ENCODE results near the gene TRPM2. TPM values are rescaled to one million over a fixed set of nuclear protein-coding genes. Genes with fewer than 3 reads are reported as not detected.

The TRPM2 gene
- total RNA-seq, 1 donor from 2014 or later: 0.09 TPM

DNA sequence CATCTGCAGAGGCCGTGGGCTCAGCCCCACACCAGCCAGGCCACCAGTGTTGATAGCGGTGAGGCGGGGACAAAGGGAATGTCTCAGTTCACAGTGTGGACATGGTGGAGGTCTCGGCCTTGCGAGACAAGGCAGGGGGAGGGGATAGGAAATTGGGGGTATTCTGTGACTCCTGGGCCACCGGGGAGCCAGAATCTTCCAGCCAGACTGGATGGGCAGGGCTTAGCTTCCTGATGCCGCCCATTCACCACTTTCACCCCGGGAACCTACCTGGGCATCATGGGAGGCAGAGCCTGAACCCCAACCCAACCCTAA, 107.0 kb downstream of the TRPM2 start:
- Mint-ChIP-seq H3K4me3 (no peak overlapping the region), H3K36me3 (peaks cover 2% of the 10 kb centered on the region), H3K27me3 (ENCODE audit: low read depth) (no peaks in the 10 kb centered on the region), H3K4me1 (no peaks in the 10 kb centered on the region), H3K27ac (no peak overlapping the region), H3K9me3 (no peaks in the 10 kb centered on the region)
- DNase-seq (ENCODE audit: low spot score in 2 of 2, unreplicated experiment in 2 of 2): no peak
- TF ChIP-seq, protein P1, sequence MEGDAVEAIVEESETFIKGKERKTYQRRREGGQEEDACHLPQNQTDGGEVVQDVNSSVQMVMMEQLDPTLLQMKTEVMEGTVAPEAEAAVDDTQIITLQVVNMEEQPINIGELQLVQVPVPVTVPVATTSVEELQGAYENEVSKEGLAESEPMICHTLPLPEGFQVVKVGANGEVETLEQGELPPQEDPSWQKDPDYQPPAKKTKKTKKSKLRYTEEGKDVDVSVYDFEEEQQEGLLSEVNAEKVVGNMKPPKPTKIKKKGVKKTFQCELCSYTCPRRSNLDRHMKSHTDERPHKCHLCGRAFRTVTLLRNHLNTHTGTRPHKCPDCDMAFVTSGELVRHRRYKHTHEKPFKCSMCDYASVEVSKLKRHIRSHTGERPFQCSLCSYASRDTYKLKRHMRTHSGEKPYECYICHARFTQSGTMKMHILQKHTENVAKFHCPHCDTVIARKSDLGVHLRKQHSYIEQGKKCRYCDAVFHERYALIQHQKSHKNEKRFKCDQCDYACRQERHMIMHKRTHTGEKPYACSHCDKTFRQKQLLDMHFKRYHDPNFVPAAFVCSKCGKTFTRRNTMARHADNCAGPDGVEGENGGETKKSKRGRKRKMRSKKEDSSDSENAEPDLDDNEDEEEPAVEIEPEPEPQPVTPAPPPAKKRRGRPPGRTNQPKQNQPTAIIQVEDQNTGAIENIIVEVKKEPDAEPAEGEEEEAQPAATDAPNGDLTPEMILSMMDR (IDR thresholded peaks at IDR 0.05; ENCODE audit: unreplicated experiment): no peak

DNA sequence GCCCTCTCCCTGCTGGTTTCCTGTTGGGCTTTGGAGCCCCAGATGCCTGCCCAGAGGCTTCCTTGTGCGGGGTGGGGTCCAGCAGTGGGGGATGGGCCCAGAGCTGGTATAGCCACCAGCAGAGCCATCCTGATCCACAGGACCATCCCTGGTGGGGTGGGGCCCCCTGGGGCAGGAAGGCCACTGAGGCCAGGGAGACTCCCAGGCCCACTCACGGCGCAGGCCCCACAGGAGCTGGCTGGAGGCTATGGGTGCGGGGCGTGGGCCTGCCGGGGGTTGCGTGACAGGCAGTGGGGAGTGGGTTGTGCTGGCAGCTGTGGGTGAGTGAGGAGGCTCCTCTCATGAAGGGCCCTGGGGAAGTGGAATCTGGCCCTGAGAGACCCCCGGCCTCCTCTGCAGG, 107.6 kb downstream of the TRPM2 start:
- no peak overlapping the region for H3K4me3 Mint-ChIP-seq
- peak in 1 of 2 experiments; percentile 37 for DNase-seq (ENCODE audit: low spot score in 2 of 2, unreplicated experiment in 2 of 2)
- TF ChIP-seq, protein P1 (IDR thresholded peaks at IDR 0.05; ENCODE audit: unreplicated experiment): no peak
- H3K4me1 Mint-ChIP-seq: no peaks in the 10 kb centered on the region
- H3K27ac Mint-ChIP-seq: no peak overlapping the region
- peaks cover 2% of the 10 kb centered on the region for H3K36me3 Mint-ChIP-seq
- H3K9me3 Mint-ChIP-seq: no peaks in the 10 kb centered on the region
- no peaks in the 10 kb centered on the region for H3K27me3 Mint-ChIP-seq (ENCODE audit: low read depth)

DNA sequence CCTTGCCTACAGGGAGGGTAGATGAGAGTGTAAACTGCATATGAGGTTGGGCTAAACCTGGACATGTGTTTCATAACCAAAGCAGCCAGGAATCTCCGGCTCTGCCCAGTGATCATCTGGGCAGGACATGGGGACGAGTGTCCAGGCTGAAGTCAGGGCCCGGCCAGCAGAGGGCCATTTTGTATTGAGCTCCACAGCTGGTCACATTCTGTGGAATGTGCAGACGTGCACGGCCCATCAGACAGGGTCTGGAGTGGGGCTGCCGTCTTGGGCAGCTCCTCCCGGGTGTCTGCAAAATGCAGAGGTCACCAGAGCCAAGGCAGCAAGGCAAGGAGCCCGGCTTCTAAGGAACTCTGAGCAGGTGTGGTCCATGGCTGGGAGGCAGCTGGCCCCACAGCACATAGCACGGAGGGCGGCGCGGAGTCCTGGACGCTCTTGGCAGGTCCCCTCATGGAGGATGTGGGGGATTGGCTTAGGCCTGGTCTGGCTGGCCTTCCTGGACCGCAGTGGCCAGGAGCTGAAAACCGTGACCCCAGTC, 108.1 kb downstream of the TRPM2 start:
- TF ChIP-seq, protein P1 (IDR thresholded peaks at IDR 0.05; ENCODE audit: unreplicated experiment): no peak
- peak in 1 of 2 experiments; percentile 33 for DNase-seq (ENCODE audit: low spot score in 2 of 2, unreplicated experiment in 2 of 2)
- Mint-ChIP-seq H3K4me1 (no peaks in the 10 kb centered on the region), H3K27ac (no peak overlapping the region), H3K9me3 (no peaks in the 10 kb centered on the region), H3K4me3 (no peak overlapping the region), H3K27me3 (ENCODE audit: low read depth) (no peaks in the 10 kb centered on the region), H3K36me3 (peaks cover 2% of the 10 kb centered on the region)

DNA sequence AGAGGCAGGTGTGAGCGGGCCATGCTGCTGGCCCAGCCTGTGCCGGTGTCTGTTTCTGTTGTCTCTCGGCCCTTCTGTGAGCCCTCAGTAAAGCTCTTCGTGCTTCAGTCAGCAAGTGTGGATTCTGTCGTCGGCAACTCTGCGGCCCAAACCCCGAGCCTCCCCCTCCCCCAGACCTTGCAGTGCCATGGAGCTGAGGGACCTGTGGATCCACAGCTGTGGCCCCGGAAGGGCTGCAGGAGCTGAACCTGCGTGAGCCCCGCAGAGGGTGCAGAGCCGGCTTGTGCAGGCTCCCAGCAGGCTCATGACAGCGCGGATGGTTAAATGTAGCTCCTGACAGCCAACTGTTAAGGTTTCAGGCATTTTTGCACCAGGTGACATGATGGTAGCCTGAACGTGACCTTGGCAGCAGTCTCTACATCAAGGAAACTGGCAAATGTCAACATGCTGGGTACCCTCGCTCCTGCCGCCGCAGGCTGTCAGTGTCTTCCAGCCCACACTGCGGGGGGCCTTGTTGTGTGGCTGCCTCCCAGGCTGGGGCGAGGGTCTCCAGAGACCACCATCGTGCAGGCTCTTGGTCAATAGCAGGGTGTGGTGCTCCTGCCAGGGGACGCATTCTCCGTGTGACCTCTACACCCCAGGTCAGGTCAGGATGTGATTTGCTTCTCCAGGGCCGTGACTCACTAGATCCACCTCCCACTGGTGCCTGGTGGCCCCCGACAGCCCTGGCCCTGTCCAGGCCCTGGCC, 108.8 kb downstream of the TRPM2 start:
- DNase-seq (ENCODE audit: low spot score in 2 of 2, unreplicated experiment in 2 of 2): no peak
- H3K36me3 Mint-ChIP-seq: peaks cover 2% of the 10 kb centered on the region
- no peaks in the 10 kb centered on the region for H3K9me3 Mint-ChIP-seq
- H3K4me3 Mint-ChIP-seq: no peak overlapping the region
- no peak overlapping the region for H3K27ac Mint-ChIP-seq
- TF ChIP-seq, protein P1 (IDR thresholded peaks at IDR 0.05; ENCODE audit: unreplicated experiment): no peak
- H3K4me1 Mint-ChIP-seq: no peaks in the 10 kb centered on the region
- H3K27me3 Mint-ChIP-seq (ENCODE audit: low read depth): no peaks in the 10 kb centered on the region

DNA sequence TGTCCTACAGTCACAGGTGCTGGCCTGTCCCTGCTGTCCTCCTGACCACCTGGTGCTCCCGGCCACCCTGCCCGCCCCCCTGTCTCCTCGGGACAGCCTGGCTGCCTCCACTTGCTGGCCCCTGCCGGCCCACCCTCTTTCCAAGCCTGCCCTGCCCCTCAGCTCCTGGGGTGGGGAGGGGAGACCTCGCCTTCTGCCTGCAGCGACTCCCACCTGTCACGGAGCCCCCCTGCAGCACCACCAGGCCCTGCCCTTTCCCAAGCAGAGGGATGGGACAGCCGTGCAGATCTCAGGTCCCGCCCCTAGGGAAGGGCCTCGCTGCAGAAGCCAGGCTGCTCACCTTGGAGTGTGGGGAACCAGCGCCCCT, 109.4 kb downstream of the TRPM2 start:
- H3K27ac Mint-ChIP-seq: no peak overlapping the region
- H3K4me1 Mint-ChIP-seq: no peaks in the 10 kb centered on the region
- H3K9me3 Mint-ChIP-seq: no peaks in the 10 kb centered on the region
- TF ChIP-seq, protein P1 (IDR thresholded peaks at IDR 0.05; ENCODE audit: unreplicated experiment): no peak
- DNase-seq (ENCODE audit: low spot score in 2 of 2, unreplicated experiment in 2 of 2): no peak
- H3K4me3 Mint-ChIP-seq: no peak overlapping the region
- no peaks in the 10 kb centered on the region for H3K36me3 Mint-ChIP-seq
- no peaks in the 10 kb centered on the region for H3K27me3 Mint-ChIP-seq (ENCODE audit: low read depth)

Measured in mesothelial cell of epicardium (in vitro differentiated cells).